ENCODE measurements around the gene ZFHX2. TPM values are rescaled to one million over a fixed set of nuclear protein-coding genes. Genes with fewer than 3 reads are reported as not detected.

Gene ZFHX2
- total RNA-seq, 1 experiment from 2014 or later, result 19.4 TPM

DNA sequence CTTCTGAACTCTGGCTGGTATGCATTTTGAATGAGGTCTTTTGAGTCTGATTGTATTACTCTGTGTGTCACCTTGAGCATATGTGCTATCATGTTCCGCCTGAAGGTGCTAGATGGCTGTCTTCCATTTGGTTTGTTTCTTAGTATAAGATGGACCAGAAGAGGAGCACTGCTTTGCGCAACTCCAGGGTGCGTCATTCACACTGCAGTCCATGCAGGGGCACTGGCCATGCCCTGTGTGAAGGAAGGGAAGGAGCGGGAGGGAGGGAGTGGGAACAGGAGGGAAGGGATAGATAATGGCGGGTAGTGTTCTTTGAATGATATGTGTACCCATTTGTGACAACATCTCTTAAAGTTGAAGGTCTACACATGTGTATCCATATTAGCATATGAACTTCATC lies 8.2 kb downstream of the ZFHX2 start:
- Histone ChIP-seq H4K8ac (replicated peaks; ENCODE audit: insufficient read length, low read depth, low read length) (no peak overlapping the region), H3K4ac (ENCODE audit: low read depth, low read length) (no peak overlapping the region), H3K23ac (ENCODE audit: insufficient read length, low read depth, low read length) (no peak overlapping the region), H3K79me1 (ENCODE audit: insufficient read depth, low read depth, low read length, poor library complexity, severe bottlenecking) (no peaks in the 10 kb centered on the region), H3K18ac (ENCODE audit: insufficient read length, low read depth, low read length) (no peak overlapping the region), H2BK15ac (ENCODE audit: low read depth, low read length) (no peak overlapping the region), H4K5ac (ENCODE audit: insufficient read length, low read depth, low read length) (no peak overlapping the region), H2BK5ac (ENCODE audit: insufficient read length, low read length) (peak overlapping the region; percentile 23), H4K20me1 (ENCODE audit: control insufficient read depth, insufficient read depth, insufficient read length) (no peaks in the 10 kb centered on the region), H3K14ac (ENCODE audit: insufficient read depth, low read length) (no peak overlapping the region), H3K27me3 (ENCODE audit: insufficient read depth, low read length) (no peaks in the 10 kb centered on the region), H2BK120ac (ENCODE audit: low read depth, low read length, poor library complexity, severe bottlenecking) (no peak overlapping the region), H2BK20ac (ENCODE audit: low read depth, low read length, poor library complexity, severe bottlenecking) (no peak overlapping the region), H3K79me2 (ENCODE audit: insufficient read depth, low read length) (peaks cover 2% of the 10 kb centered on the region; the same call in 1 of the 2 replicates), H3K27ac (ENCODE audit: insufficient read length, low read depth, low read length) (no peak overlapping the region), H2BK12ac (ENCODE audit: insufficient read length, low read depth, low read length) (peak overlapping the region; percentile 25), H2AFZ (ENCODE audit: low read length) (no peak overlapping the region), H3K23me2 (ENCODE audit: insufficient read length, low read depth, low read length, poor library complexity, severe bottlenecking) (peaks cover 13% of the 10 kb centered on the region), H3K56ac (ENCODE audit: insufficient read length, low read depth, low read length) (no peak overlapping the region), H3K4me2 (ENCODE audit: insufficient read depth, insufficient read length, low read length) (no peak overlapping the region), H3K9me3 (ENCODE audit: control insufficient read depth, low read depth, low read length) (no peaks in the 10 kb centered on the region), H3K4me1 (ENCODE audit: insufficient read depth, low read length) (peaks cover 50% of the 10 kb centered on the region; the same call in 1 of the 2 replicates), H4K91ac (ENCODE audit: insufficient read length, low read depth, low read length) (no peak overlapping the region), H2AK5ac (ENCODE audit: insufficient read length, low read length) (no peak overlapping the region), H3K9ac (ENCODE audit: extremely low read depth, insufficient read length, low read length) (no peak overlapping the region), H3T11ph (ENCODE audit: low read length) (no peak overlapping the region)
- no peak overlapping the region for H3K4me3 Mint-ChIP-seq
- no peaks in the 10 kb centered on the region; the same call in 1 of the 2 replicates for H3K27me3 Mint-ChIP-seq (ENCODE audit: low read depth)
- peak overlapping the region; percentile 16 to 76 (median 29); a peak in 4 of 7 replicates for H3K27ac Mint-ChIP-seq
- WGBS (ENCODE audit: extremely low coverage, insufficient read length, low lambda C conversion rate), result no CpG with 5 or more reads among the region's 5 CpGs
- peaks cover 34 to 37% of the 10 kb centered on the region in 2 experiments for H3K4me1 Mint-ChIP-seq
- TF ChIP-seq, protein P1, sequence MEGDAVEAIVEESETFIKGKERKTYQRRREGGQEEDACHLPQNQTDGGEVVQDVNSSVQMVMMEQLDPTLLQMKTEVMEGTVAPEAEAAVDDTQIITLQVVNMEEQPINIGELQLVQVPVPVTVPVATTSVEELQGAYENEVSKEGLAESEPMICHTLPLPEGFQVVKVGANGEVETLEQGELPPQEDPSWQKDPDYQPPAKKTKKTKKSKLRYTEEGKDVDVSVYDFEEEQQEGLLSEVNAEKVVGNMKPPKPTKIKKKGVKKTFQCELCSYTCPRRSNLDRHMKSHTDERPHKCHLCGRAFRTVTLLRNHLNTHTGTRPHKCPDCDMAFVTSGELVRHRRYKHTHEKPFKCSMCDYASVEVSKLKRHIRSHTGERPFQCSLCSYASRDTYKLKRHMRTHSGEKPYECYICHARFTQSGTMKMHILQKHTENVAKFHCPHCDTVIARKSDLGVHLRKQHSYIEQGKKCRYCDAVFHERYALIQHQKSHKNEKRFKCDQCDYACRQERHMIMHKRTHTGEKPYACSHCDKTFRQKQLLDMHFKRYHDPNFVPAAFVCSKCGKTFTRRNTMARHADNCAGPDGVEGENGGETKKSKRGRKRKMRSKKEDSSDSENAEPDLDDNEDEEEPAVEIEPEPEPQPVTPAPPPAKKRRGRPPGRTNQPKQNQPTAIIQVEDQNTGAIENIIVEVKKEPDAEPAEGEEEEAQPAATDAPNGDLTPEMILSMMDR (conservative IDR thresholded peaks at IDR 0.05), result no peak
- H3K36me3 Mint-ChIP-seq (ENCODE audit: insufficient read depth in 1 of 3, low read depth in 3 of 3), result peaks cover 13 to 31% (median 13%) of the 10 kb centered on the region in 3 experiments; a peak in 6 of 7 replicates
- no peaks in the 10 kb centered on the region for H3K9me3 Mint-ChIP-seq
- DNase-seq, result no peak

Data from H9 (cell line).